ENCODE results near the gene CRYGB.

The CRYGB gene, protein sequence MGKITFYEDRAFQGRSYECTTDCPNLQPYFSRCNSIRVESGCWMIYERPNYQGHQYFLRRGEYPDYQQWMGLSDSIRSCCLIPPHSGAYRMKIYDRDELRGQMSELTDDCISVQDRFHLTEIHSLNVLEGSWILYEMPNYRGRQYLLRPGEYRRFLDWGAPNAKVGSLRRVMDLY

DNA sequence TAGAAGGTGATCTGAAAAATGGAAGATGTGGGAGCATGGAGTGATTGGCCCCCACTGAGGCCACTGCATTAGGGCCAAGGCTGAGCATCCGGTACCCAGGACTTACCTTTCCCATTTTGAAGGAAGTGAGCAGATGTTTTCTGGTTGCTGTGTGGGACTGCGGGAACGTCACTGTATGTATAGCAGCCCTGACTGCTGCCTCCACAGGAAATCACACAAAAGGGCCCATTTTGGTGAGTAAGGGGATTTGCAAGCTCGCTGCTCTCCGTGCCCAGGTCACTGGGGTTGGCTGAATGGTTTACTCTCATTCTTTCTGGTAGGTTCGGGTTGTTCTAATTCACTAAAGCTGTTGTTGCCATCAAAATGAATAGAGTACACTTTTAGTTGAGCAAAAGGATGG is at the start of gene CRYGB:
CRYGB (minus strand) TSS at position 153 of the 400 bp plus-strand sequence; CDS start at position 115, 38 bp downstream.
- DNase-seq, result no peak

DNA sequence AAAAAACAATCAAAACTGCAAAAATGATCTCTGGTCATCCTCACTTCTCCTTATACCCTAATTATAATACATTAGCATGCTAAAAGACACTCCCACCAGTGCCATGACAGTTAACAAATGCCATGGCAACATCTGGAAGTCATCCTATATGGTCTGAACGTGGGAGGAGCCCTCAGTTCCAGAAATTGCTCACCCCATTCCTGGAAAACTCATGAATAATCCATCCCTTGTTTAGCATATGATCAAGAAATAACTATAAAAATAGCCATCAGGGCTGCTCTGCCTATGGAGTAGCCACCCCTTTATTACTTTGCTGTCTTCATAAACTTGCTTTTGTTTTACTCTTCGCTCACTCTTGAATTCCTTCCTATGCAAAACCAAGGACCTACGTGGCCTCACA is 49.6 kb upstream of the CRYGB start:
- DNase-seq, result peak; percentile 19

DNA sequence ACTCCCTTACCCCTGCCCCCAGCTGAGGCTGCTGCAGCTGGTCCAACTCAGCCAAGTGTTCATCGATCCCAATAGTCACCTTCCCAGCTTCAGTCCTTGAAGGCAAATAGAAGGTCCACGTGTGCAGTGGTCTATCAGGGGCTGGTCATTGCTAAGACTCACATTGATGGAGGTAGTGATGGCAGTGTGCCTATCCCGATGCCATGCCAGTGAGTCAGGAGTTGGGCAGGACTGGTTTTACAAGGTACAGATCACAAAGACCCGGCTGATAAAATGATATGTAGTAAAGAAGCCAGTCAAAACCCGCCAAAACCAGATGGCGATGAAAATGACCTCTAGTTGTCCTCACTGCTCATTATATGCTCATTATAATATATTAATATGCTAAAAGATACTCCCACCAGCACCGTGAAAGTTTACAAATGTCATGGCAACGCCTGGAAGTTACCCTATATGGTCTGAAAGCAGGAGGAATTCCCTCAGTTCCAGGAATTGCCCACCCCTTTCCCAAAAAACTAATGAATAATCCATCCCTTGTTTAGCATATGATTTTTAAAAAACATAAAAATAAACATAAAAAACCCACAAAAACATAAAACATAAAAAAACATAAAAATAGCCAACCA is 46.8 kb upstream of the CRYGB start:
- DNase-seq, result no peak

DNA sequence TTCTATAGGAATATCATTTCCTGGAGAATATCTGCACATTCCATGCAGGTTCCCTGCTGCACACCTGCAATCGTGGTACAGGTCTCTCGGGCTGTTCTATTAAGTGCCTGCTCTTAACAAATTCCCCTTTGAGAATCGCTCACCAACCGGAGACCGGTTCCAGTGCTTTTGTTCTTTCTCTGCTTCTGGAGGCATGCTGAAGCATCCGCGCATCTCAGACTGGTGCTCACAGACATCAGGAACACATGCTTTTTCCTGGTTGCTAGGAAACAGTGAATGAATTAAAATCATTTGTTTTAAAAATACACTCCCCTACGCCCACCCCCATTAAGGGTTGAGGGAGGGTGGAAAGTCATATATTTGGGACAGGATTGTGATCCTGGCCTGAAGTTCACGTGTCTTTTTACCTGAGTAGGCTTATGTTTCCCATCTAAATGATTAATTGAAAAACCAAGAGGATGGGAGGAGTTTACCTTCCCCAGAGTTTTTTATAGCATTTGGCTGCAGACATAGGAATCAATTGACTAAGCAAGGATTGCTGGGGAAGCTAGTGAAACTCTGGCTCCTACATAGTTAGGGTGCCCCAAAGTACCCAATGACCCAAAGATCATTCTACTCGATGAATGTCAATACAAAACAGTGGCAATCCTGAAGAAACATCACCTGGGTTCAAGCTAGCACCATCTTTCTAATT is 44.0 kb upstream of the CRYGB start, which contains the start of gene C2orf80:
C2orf80 (minus strand) TSS at position 221 of the 694 bp plus-strand sequence. CDS start 3,044 bp downstream, outside the sequence.
- DNase-seq, result no peak

DNA sequence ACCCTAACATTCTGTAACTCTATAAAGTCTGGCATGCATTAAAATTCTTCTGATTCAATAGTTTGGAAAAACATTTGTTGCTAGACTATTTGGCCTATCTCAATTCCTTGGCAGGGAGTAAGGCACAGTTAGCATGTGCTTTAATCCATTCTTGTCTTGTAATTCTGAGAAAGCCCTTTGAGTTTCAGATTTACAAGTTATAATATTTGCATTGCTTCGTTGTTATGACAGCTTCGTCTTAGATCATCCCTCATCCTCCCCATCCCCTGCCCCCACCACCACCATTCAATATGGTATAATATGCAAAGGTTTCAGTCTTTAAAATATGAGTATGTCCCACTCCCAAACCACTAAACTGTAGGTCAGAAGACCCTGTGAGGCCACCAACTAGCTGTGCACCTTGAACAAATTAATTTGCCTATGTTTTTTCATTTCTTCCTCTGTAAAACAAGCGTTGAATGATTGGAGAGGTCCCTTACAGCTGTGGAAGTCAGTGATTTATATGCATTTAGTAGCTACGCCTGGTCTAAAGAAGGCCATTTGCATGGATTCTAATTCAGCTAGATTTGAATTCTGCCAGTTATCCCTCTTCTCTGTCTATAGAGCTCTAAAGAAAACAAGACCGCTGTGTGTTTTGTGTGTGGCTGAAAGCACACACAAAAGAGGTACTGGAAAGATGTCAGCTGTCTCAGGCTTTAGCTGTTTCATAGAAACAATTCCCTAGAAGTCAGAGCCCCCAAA is 43.3 kb upstream of the CRYGB start:
- DNase-seq, result no peak

DNA sequence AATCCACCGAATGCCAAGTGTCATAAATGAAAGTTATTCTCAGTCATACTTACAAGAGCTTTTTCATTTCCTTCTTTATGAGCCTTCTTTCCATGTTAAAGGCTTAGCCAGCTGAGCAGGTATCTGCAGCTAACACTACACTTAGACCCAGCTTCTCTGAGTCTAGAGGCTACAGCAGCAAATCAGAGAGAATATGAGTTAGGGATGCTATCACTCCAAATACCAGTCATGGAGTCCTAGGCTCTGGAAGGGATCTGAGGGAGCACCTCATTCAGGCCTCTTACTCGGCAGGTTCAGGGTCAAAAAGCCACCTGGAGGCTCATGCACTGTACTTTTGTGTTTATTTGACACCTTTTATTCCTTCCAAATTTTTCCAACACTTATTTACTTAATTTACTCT is 40.9 kb upstream of the CRYGB start:
- DNase-seq, result no peak

DNA sequence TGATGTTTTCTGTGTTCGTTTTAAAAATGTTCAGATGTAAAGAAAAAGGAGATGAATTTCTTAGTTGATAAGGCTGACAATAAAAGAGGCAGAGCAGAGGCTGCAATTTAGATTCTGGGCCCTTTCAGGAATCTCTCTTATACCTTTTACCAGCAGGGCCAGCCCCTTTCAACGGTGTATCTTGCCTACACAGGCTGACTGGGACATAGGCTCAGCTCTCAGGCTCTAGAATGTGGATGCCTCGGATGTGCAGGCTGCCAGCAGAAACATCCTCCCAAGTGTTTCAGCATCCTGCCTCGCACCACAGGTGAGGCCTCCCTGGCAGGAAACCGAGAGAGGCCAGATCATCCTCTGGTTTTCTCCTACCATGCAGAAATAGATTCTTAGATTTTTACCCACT is 40.5 kb upstream of the CRYGB start:
- DNase-seq, result no peak

DNA sequence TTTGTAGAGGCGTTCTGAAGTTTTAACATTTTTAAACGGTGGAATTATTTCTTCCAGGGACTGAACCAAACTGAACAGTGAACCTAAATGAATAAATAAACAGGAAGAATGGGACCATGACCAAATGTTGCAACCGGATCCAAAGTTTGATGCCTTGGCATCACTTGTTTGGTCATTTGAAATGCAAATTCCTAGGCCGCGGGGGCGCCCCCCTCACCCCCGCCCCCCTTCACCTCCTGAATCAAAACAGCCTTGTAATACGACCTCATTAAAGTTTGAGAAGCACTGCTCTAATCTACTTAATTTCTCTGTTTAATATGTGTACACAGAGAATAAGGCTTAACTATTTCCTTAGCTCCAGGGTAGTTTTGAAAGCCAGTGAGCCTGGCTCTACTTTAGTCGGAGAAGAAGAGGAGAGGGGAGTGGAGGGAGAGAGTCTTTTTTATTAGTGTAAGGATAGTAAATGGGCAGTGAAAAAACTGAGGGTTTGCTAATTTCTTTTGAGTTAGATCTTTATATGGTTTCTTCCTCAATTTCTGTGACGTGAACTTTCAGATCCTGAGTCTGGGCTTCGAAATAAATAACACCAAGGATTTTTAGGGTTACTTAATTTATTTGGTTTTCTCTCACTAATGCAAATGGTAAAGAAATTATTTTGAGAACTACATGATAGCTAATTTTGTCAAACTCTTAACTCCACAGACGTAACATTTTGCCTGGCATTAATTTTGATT is 38.2 kb upstream of the CRYGB start:
- no peak for DNase-seq

DNA sequence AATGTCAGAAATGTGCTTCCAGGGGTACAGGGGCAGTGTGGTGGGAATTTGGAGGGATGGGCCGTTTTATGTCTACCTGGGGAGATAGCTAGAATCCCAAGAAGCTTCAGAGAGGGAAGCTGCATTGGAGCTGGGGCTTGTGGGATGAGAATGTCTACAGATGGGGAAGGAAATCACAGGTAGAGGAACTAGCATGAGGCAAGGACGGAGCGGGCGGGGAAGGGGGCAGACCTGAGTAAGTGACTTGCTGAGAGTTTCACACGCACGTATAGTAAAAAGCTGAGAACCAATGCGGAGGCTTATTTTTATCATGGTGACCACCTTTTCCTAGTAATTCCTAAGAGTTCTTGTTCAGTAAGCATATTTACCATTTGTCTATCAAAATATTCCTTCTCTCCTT is 37.6 kb upstream of the CRYGB start:
- DNase-seq, result no peak

DNA sequence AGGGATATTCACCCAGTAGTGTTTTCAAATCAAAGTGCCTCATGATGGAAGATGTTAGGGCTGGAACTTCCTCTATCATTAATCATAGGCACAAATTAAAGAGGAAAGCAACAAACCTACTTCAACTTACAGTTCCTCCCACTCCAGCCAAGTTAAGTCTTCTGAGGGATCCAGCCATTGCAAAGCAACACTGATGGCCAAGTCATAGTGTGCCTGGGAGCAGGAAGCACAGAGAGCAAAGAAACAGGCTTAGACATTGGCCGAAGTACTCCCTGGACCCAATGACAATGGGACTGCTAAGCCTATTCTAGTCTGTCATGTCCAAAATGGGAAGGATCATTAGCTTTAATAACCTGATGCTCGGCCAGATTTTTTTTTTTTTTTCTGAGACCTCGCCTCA is 36.9 kb upstream of the CRYGB start:
- no peak for DNase-seq

DNA sequence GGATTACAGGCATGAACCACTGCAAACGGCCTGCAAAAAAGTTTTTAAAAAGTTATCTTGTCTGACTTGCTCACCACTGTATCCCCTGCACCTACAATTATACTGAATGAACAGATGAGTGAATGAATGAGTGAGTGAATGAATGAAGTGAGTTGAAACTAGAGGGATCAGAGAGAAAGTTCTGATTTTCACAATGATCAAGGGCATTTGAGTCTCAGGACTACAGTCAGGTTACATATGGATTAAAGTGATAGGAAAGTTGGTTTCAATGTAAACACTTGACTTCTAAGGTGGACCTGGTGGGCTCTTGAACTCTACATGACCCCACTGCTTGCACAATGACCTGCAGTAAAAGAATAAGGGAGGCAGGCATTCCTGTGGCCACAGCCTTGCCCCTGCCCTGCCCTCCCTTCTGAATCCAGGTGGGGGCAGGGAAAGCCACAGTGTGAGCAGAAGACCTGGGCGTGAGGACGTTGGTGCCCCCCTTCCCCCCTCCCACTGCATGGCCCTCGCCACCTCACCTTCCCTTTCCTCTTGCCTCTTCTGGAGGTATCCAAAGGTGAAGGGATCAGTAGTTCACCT is 33.2 kb upstream of the CRYGB start:
- no peak for DNase-seq

DNA sequence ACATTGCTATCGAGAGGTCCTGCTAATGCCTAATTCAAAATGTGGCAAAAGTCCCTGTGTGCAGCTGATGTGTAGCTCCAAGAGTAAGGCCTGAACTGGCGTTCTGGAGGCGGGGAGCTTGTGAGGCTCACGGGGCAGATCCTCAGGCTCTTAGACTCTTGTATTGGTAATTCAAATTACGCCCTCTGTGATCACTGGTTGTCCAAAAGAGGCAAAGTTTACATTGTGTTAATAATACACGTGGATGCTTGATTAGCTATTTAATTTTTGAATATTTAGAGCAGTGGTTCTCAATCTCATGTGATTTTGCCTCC is 29.8 kb upstream of the CRYGB start:
- DNase-seq, result no peak

DNA sequence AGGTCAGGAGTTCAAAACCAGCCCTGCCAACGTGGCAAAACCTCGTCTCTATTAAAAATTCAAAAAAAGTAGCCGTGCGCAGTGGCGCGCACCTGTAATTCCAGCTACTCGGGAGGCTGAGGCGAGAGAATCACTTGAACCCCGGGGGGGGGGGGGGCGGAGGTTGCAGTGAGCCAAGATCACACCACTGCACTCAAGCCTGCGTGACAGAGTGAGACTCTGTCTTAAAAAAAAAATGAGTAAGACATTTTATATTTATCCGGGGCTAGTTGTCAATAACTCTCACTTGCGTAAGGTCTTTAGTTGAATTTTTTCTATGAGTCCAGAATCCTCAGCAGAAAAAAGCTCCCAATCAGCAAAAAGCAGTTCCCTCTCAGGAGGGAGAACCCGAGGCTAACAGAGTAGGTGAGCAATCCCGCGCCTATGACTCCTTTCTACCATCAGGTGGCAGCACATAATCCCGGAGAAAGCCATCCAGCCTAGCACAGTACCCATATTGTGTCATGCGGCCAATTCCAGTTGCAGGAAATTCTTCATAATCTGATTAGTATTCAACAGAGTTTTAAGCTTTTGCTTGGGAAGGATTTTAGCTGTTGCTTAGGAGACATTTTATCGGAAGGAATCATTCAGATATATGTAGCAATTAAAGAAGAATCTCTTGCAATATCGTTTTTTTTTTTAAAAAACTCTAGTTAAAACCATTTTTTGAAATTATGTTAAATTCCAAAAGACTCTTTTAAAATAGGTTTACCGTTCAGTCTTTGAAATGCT is 29.3 kb upstream of the CRYGB start:
- DNase-seq, result peak; percentile 72

DNA sequence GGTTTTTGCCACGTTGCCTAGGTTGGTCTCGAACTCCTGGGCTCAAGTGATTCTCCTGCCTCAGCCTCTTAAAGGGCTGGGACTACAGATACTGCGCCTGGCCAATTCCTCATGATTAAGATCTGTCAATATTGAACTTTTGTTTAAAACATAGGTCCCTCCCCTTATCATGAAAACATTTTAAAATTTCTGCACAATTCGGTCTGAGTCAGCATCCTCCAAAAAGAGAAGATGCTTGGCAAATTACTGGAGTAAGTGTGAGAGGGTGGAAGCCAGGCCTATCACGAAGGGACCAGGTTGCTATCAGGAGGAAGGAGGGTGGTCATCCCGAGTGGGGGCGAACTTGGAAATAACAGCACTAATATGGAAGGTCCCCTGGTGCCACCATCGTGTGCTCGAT is 28.2 kb upstream of the CRYGB start:
- no peak for DNase-seq

DNA sequence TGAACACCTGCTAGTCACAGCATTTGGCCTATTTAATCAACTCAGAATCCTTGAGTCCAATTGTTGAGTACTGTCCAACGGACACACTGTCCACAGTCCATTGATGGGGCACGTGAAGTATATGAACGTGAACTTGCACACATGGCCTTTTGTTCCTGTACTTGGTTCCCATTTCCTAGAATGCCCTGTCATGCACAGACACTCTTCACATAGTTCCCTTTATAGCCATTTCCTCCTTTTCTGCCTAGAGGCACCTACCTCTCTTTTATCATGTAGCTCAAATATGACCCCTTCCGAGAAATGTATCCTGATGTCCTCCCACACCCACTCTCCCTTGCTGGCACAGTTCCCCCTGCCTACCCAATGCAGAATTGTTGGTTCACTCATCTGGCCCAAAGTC is 26.2 kb upstream of the CRYGB start:
- DNase-seq, result no peak

DNA sequence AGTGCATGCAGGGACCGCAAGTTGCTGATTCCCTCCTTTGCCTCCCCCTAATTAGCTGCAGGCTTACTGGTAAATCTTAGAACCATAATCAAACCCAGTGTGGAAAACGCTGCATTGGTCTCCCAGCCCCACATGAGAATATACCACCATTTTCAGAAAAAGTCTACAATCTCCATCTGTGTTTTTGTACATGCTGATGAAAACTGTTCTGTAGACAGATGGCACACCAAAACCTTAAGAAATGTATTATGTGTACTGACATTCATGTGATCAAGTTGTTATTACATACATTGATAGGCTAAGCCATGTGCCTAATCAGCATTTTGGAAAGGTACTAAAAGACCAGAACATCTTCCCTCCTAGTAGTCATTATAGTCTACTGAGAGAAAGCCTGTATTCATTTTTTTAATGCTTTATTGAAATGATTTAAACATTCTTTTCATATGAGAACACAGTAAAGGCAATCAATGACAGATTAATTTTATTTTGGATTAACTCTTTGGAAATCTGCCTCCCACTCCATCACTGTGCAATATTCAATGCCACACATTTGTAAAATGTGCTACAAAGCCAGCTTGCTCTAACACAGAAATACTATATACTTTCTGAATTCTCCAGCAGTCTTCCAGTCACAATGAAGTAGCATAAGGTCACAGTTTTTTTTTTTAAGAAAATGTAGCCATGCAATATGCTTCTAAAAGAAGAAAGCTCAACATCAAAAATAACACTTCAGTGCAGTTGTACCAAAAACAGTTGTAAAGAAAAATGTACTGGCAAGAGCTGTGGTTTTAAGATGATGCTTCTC is 19.2 kb upstream of the CRYGB start:
- no peak for DNase-seq

DNA sequence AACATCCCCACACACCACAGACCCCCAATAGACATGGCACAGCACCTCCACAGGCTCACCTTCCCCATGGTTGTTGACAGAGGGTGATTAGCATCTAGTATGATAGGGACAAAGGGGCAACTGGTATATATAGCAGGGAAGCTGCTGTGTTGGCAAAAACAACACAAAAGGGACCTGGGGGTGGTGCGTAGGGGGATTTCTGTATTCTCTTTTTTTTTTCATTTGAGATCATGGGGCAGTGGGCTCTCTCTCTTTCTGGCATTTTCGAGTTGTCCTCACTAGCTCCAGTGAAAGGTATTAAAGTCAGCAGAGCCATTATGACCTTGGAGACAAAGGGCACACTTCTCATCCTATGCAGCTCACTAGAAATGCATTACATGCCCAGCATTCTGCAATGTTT is 17.5 kb upstream of the CRYGB start, which contains the start of gene CRYGA:
CRYGA (minus strand) TSS at position 101 of the 400 bp plus-strand sequence; CDS start at position 68, 33 bp downstream.
- no peak for DNase-seq

DNA sequence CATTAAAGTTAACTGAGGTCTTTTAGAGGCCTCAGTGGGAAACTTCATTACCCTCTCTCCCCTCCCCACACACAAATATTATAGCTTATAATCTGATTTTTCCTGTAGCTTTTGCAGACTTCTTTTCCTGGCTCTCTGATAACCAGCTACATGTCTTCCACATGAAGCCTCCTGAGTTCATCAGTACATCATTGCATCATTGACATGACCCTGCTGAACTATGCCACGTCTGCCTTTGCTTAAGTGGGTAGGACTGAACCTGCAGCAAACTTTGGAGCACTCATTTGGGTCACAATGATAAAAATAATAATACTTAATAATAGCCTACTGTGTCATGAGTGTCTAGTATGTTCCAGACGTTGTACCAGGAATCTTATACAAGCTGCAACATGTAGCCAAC is 10.5 kb upstream of the CRYGB start:
- DNase-seq, result no peak

DNA sequence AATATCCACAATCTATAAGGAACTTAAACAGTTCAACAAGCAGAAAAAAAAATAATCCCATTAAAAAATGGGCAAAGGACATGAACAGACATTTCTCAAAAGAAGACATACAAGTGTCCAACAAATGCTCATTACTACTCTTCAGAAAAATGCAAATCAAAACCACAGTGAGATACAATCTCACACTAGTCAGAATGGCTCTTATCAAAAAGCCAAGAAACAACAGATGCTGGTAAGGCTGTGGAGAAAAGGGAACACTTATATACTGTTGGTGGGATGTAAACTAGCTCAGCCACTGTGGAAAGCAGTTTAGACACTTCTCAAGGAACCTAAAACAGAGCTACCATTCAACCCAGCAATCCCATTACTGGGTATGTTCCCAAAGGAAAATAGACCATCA is 7.2 kb upstream of the CRYGB start:
- DNase-seq, result no peak

DNA sequence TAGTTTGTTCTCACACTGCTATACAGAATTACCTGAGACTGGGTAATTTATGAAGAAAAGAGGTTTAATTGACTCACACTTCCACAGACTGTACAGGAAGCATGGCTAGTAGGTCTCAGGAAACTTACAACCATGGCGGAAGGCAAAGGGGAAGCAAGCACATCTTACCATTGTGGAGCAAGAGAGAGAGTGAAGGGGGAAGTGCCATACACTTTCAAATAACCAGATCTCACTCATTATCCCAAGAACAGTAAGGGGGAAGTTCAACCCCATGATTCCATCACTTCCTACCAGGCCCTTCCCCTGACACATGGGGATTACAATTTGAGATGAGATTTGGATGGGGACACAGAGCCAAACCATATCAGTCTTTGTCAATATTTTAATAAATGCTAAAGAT is 5.0 kb upstream of the CRYGB start:
- DNase-seq, result no peak

DNA sequence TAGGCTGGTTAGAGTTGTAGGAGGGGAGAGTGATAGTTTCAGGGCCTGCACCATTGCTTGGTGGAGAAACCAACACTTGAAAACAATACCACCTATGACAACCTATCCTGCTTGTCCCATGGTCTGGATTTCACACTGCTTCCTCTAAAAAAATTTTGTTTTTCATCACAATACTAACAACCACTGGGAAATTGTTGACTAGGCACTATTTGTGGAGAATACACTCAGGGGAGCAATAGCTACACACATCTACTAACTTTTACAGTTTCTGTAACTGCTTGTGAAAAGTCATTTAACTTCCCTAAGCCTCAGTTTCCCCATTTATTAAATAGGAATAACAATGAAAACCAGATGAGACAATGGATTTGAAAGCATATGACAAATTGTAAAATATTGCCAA is 4.1 kb upstream of the CRYGB start:
- DNase-seq, result no peak
